ENCODE measurements around the gene TMEM245.

- TF ChIP-seq CTCF (IDR thresholded peaks at IDR 0.05; ENCODE audit: low read depth, low read length, poor library complexity, severe bottlenecking) (no peak), EZH2phosphoT487 (IDR thresholded peaks at IDR 0.05; ENCODE audit: borderline replicate concordance, low read length) (no peak)
These were observed 3.7 kb downstream of the TMEM245 start for GRCh38 chr9:109115931-109116526.

Measured in DOHH2 (cell line).